Stimulated activated CD4-positive, alpha-beta T cell treated with anti-CD3 and anti-CD28 coated beads, Interleukin-1b, Interleukin-23, amount 100 ng/mL, for 48 hours (primary cell): ENCODE data around the gene FTL.
"Not testable (repeated sequence)": the region's sequence is repeated elsewhere in the genome, so short reads cannot be mapped to it uniquely, and the experiment has no call there.

Source experiments
- DNase-seq: peaks from one replicate; pipeline ENCODE4 v3.0.0-alpha.2; 2020

The FTL gene

DNA sequence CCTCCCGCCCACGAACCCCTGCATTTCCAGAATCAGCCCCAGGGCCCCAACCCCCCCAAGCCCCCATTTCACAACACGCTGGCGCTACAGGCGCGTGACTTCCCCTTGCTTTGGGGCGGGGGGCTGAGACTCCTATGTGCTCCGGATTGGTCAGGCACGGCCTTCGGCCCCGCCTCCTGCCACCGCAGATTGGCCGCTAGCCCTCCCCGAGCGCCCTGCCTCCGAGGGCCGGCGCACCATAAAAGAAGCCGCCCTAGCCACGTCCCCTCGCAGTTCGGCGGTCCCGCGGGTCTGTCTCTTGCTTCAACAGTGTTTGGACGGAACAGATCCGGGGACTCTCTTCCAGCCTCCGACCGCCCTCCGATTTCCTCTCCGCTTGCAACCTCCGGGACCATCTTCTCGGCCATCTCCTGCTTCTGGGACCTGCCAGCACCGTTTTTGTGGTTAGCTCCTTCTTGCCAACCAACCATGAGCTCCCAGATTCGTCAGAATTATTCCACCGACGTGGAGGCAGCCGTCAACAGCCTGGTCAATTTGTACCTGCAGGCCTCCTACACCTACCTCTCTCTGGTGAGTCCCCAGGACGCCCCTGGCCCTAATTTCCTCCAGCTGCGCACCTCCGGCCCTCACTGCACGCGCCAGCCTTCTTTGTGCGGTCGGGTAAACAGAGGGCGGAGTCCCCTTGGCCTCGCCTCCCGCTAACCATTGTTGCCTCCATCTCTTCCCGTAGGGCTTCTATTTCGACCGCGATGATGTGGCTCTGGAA, at the start of gene FTL:
Gene FTL, plus strand, starts transcription at position 270 of the 766 bp plus-strand sequence. Its CDS starts 199 bp downstream, at position 469.
- peak; percentile 94 for DNase-seq

DNA sequence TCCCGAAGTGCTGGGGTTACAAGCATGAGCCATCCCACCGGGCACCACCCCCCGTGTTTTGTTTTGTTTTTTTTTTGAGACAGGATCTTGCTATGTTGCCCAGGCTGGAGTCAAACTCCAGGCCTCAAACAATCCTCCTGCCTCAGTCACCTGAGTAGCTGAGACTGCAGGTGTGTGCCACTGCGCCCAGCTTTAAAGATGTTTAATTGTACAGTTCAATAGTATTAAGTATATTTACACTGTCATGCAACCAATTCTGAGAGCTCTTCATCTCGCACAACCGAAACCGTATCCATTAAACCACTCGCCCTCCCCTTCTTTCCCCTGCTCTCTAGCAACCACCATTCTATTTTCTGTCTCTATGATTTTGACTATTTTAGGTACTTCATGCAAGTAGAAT, 49.4 kb upstream of the FTL start:
- no peak for DNase-seq

DNA sequence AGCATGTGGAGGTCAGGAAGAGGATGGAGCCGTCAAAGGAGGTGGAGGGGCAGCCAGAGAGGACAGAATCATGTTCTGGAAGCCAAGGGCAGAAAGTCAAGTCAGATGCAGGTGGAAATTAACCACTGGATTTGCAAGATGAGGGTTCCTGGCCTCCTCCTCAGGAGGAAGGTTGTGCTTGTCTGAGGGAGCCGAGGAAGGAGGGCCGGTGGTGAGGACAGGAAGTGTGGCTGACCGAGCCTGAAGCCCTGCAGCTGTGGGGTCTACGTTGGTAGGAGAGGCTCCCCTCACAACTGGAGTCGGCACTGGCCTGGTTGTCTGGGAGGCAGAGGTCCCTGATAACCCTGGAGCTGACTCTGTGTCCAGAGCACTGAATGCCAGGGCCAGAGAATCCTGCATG, 47.0 kb upstream of the FTL start:
- DNase-seq: no peak

DNA sequence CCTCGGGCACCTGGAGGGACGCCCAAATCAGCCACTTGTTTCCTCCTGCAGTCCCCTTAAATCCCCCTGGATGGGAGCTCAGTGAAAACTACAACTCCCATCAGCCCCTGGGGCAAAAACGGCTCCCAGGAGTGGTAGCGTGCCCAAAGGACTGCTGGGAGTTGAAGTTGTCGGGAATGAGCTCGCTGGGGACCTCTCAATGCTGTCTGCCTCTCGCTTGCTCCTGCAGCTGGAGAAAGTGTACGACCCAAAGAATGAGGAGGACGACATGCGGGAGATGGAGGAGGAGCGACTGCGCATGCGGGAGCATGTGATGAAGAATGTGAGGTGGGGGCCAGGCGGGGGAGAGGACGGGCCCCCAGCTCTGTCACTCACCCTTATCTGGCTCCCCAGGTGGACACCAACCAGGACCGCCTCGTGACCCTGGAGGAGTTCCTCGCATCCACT, 46.3 kb upstream of the FTL start:
- peak; percentile 16 for DNase-seq

DNA sequence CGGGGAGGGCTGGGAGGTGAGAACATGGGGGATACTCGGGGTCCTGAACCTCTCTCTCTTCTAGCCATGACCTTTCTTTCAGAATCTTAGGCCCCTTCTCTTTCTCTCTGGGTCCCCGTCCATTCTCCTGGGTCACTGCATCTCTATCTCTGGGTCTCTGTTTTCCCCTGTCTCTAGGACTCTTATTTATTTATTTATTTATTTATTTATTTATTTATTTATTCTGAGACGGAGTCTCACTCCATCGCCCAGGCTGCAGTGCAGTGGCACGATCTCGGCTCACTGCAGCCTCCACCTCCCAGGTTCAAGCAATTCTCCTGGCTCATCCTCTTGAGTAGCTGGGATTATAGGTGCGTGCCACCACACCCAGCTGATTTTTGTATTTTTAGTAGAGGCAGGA, 45.8 kb upstream of the FTL start:
- not testable (repeated sequence) for DNase-seq

DNA sequence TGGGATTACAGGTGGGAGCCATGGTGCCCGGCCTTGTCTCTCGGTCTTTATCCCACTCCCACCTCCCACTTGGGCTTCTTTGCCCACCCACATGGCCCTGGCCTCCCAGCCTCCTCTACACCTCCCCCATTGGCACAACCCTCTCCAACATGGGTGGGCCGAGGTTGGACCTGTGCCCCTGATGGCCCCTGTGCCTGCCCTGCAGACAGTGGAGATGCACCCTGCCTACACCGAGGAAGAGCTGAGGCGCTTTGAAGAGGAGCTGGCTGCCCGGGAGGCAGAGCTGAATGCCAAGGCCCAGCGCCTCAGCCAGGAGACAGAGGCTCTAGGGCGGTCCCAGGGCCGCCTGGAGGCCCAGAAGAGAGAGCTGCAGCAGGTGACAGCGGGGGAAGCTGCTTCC, 44.2 kb upstream of the FTL start:
- no peak for DNase-seq

DNA sequence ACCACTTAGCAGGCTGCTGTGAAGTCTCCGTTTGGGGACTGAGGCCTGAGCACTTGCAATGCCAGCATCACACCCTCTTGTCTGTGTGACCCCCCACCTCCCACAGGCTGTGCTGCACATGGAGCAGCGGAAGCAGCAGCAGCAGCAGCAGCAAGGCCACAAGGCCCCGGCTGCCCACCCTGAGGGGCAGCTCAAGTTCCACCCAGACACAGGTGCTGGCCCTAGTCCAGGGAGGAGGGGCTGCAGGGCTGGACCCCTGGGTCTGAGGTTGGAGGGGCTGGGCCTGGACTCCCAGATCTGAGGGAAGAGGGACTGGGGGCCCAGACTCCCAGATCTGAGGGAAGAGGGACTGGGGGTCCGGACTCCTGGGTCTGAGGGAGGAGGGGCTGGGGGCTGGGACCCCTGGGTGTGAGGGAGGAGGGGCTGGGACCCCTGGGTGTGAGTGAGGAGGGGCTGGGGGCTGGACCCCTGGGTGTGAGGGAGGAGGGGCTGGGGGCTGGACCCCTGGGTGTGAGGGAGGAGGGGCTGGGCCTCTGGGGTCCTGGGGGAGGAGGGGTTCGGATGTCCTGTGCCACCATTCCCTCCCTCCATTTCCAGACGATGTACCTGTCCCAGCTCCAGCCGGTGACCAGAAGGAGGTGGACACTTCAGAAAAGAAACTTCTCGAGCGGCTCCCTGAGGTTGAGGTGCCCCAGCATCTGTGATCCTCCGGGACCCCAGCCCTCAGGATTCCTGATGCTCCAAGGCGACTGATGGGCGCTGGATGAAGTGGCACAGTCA, 43.2 kb upstream of the FTL start:
- no peak for DNase-seq

DNA sequence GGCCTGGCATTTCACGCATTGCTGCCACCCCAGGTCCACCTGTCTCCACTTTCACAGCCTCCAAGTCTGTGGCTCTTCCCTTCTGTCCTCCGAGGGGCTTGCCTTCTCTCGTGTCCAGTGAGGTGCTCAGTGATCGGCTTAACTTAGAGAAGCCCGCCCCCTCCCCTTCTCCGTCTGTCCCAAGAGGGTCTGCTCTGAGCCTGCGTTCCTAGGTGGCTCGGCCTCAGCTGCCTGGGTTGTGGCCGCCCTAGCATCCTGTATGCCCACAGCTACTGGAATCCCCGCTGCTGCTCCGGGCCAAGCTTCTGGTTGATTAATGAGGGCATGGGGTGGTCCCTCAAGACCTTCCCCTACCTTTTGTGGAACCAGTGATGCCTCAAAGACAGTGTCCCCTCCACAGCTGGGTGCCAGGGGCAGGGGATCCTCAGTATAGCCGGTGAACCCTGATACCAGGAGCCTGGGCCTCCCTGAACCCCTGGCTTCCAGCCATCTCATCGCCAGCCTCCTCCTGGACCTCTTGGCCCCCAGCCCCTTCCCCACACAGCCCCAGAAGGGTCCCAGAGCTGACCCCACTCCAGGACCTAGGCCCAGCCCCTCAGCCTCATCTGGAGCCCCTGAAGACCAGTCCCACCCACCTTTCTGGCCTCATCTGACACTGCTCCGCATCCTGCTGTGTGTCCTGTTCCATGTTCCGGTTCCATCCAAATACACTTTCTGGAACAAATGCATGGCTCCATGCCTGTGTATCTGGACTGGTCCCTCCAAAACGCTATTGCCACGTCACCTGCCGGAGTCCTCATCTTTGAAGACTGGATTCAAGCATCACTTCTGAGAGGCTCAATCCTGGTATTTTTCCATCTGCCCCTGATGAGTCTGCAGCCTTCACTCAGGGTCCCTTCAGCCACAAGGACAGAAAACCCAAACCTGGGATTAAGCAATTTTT, 42.3 kb upstream of the FTL start:
- no peak for DNase-seq

DNA sequence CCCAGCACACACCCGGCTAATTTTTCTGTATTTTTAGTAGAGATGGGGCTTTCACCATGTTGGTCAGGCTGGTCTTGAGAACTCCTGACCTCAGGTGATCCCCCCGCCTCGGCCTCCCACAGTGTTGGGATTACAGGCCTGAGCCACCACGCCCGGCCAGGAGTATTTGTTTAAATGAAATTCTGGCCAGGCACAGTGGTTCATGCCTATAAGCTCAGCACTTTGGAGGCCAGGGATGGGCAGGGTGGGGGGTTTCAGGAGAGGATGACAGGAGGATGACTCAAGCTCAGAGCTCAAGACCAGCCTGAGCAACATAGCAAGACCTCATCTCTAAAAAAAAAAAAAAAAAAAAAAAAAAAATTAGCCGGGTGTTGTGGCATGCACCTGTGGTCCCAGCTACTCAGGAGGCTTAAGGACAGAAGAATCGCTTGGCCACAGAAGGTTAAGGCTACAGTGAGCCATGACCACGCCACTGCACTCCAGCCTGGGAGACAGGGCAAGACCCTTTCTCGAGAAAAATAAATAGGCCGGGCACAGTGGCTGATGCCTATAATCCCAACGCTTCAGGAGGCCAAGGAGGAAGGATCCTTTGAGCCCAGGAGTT, 39.8 kb upstream of the FTL start:
- peak; percentile 18 for DNase-seq

DNA sequence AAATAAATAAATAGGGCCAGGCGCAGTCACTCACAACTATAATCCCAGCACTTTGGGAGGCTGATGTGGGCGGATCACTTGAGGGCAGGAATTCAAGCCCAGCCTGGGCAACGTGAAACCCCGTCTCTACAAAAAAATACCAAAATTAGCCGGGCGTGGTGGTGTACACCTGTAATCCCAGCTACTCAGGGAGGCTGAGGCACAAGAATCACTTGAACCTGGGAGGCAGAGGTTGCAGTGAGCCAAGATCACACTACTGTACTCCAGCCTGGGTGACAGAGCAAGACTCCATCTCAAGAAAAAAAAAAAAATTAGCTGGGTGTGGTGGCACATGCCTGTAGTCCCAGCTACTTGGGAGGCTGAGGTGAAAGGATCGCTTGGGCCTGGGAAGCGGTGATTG, 39.2 kb upstream of the FTL start:
- not testable (repeated sequence) for DNase-seq

DNA sequence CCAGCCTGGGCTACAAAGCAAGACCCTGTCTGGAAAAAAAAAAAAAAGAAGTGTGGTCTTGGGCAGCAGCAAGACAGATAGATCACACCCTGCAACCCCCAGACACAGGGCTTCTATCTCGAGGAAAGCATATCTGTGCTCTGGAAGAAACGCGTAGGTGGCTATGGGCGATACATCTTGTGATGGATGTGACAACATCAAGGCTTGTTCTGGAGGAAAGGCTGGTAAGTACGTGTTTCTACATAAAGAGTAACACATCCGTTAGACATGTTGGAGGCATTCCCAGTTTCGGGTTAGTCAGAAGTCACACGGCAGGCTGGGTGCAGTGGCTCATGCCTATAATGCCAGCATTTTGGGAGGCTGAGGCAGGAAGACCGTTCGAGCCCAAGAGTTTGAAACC, 38.2 kb upstream of the FTL start:
- DNase-seq: peak; percentile 16

DNA sequence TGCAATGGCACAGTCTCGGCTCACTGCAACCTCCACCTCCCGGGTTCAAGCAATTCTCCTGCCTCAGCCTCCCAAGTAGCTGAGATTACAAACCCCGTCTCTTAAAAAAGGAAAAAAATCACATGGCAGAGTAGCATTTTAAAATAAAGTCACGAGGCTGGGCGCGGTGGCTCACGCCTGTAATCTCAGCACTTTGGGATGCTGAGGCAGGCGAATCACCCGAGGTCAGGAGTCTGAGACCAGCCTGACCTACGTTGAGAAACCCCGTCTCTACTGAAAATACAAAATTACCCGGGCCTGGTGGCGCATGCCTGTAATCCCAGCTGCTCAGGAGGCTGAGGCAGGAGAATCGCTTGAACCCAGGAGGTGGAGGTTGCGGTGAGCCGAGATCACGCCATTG, 37.4 kb upstream of the FTL start:
- not testable (repeated sequence) for DNase-seq

DNA sequence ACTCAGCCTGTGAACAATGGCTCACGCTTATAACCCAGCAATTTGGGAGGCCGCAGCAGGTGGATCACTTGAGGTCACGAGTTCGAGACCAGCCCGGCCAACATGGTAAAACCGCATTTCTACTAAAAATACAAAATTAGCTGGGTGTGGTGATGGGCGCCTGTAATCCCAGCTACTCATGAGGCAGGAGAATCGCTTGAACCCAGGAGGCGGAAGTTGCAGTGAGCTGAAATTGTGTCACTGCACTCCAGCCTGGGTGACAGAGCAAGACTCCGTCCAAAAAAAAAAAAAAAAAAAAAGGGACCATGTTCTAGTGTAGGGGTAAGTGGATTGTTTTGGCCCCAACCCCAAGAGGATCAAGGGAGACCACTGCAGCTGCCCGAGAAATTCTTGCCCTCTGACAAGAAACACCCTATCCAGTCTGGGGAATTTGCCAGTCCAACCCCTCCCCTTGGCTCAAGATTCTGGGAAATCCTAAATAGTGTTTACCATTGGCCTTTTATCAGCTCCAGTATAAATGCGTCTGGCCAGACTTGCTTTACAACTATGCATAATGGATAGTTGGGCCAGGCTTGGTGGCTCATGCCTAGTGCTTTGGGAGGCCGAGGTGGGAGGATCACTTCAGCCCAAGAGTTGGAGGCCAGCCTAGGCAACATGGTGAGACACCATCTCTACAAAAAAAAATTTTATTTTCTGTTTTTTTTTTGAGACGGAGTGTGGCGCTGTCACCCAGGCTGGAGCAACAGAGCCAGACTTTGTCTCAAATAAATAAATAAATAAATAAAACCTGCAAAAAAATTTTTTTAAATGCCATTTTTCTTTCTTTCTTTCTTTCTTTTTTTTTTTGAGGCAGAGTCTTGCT, 36.7 kb upstream of the FTL start:
- no peak for DNase-seq

DNA sequence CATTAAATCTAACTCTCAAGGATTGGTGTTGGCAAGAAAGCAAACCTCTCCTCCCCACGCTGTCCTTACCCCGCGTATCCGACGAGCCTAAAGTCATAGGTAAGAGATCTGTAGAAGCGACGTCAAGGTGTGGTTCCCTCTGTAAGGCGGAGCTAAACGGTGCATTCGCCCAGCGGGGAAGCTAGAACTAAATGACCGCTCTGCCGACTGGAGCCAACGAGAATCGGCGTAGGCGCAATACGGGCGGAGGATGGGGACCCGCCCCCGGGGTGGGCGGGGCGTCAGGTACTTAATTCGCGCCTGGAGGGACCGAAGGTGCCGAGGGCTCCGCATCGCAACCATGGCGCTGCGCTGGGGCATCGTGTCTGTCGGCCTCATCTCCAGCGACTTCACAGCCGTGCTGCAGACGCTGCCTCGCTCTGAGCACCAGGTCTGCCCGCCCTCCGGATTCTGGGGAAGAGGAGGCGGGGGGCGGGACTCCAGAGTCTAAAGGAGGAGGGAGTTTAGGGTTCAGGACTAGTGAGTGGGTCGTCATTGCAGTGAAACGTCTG, 31.7 kb upstream of the FTL start, which contains the start of gene DHDH:
Gene DHDH, plus strand, starts transcription at position 318 of the 551 bp plus-strand sequence. Its CDS starts 23 bp downstream, at position 341.
- DNase-seq: peak; percentile 79

DNA sequence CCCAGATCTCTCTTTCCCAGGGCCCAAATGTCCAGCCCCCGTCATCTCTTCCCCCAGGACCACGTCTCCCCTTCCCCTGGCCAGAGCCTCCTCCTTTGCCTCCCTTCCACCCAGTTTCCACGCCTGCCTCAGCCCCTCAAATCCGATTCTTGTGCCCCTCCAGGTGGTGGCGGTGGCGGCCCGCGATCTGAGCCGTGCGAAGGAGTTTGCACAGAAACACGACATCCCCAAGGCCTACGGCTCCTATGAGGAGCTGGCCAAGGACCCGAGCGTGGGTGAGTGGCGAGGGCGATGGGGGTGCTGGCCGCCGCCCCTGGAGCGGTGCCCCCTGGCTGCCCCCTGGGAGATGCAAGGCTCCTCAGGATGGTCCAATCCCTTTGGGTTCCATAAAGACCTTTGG, 30.3 kb upstream of the FTL start:
- DNase-seq: no peak

DNA sequence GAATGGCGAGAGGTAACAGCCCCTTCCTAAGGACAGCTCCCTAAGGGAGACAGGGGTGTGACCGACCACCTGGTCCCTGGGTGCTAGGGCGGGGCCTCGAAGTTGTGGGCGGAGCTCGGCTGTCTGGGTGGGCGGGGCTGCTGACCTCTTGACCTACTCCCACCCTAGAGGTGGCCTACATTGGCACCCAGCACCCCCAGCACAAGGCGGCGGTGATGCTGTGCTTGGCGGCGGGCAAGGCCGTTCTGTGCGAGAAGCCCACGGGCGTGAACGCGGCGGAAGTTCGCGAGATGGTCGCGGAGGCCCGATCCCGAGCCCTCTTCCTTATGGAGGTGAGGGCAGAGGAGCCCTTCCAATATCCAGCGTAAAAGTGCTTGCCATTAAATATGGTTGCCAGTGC, 29.2 kb upstream of the FTL start:
- no peak for DNase-seq

DNA sequence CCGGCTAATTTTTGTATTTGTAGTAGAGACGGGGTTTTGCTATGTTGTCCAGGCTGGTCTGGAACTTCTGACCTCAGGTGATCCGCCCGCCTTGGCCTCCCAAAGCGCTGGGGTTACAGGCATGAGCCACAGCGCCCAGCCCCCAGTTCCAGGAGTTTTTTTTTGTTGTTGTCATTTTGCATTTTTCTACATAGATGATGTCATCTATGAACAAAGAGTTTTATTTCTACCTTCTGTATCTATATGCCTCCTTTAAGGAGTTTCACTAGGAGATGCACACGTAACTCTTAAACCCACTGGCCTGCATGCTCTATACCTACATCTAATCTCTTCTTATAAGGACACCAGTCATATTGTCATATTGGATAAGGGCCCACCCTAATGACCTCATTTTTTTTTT, 26.9 kb upstream of the FTL start:
- no peak for DNase-seq

DNA sequence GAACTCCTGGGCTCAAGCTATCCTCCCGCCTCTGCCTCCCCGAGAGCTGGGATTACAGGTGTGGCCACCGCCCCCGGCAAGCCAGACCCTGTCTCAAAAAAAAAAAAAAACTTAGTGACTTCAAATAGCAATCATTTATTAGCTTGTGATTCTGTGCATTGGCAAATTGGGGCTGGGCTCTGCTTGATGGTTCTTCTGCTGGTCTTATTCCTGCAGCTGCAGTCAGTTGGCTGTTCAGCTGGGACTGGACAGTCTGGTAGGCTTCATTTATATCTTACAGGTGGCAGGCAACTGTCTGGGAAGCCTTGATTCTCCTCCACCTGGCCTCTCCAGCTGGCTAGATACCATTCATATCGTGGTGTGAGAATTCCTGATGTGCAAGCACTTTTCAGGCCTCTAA, 24.2 kb upstream of the FTL start:
- no peak for DNase-seq

DNA sequence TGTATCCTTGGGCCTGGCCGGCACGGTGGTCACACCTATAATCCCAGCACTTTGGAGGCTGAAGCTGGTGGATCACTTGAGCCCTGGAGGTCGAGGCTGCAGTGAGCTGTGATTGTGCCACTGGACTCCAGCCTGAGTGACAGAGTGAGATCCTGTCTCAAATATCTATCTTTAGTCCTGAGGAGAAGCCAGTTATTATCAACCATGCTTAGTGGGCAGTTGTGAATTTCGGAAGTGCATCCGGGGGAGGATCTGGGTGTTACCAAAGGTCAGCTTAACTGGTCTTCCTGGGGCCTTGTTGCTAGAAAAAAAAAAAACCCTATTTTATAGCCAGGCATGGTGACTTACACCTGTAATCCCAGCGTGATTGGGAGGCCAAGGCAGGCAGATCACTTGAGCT, 22.0 kb upstream of the FTL start:
- no peak for DNase-seq

DNA sequence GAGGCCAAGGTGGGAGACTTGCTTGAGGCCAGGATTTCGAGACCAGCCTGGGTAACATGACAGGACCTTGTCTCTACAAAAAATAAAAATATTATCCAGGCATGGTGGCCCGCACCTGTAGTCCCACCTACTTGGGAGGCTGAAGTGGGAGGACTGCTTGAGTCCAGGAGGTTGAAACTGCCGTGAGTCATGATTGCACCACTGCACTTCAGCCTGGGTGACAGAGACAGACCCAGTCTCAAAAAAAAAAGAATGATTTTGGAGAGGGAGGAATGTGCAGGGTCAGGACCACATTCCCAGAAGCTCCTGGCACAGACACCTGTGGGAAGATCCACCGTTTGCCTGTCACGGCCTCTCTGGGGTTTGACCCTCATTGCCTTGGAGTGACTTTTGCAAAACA, 19.7 kb upstream of the FTL start:
- DNase-seq: no peak

DNA sequence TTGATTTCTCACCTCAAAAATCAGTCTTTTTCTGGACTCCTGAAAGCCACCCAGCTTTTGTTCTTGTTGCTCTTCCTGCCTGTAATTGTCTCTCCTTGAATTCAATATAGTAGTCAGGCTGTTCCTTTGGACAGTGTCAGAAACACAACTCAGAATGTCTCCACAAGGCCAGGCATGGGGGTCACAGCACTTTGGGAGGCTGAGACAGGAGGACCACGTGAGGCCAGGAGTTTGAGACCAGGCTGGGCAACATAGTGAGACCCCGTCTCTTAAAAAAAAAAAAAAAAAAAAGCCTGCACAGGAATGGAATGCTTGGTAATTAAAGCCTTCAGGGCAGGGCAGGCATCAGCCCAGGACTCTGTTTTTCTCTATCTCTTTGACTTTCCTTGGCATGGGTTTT, 19.3 kb upstream of the FTL start:
- DNase-seq: no peak
